Measurements from ENCODE around the gene ATL2.
"Not testable (repeated sequence)": the region's sequence is repeated elsewhere in the genome, so short reads cannot be mapped to it uniquely, and the experiment has no call there.

Gene ATL2

GRCh38 chr2:38386377-38386776 is 9.3 kb upstream of the ATL2 start:
- Histone ChIP-seq H3K4me1 (no peaks in the 10 kb centered on the region), H3K27me3 (no peaks in the 10 kb centered on the region), H3K9me3 (no peaks in the 10 kb centered on the region), H3K4me3 (ENCODE audit: low read depth, low read length) (no peak overlapping the region), H3K36me3 (no peaks in the 10 kb centered on the region)
- no peak for DNase-seq
- TF ChIP-seq, protein P1, sequence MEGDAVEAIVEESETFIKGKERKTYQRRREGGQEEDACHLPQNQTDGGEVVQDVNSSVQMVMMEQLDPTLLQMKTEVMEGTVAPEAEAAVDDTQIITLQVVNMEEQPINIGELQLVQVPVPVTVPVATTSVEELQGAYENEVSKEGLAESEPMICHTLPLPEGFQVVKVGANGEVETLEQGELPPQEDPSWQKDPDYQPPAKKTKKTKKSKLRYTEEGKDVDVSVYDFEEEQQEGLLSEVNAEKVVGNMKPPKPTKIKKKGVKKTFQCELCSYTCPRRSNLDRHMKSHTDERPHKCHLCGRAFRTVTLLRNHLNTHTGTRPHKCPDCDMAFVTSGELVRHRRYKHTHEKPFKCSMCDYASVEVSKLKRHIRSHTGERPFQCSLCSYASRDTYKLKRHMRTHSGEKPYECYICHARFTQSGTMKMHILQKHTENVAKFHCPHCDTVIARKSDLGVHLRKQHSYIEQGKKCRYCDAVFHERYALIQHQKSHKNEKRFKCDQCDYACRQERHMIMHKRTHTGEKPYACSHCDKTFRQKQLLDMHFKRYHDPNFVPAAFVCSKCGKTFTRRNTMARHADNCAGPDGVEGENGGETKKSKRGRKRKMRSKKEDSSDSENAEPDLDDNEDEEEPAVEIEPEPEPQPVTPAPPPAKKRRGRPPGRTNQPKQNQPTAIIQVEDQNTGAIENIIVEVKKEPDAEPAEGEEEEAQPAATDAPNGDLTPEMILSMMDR (IDR thresholded peaks at IDR 0.05; ENCODE audit: low read depth, low read length) = no peak

- Histone ChIP-seq H3K27me3 (no peaks in the 10 kb centered on the region), H3K9me3 (no peaks in the 10 kb centered on the region), H3K4me3 (ENCODE audit: low read depth, low read length) (no peak overlapping the region), H3K36me3 (no peaks in the 10 kb centered on the region), H3K4me1 (no peaks in the 10 kb centered on the region)
- DNase-seq = no peak
- TF ChIP-seq, protein P1 (IDR thresholded peaks at IDR 0.05; ENCODE audit: low read depth, low read length) = no peak
These were observed 7.3 kb upstream of the ATL2 start for GRCh38 chr2:38384338-38384737.

DNA sequence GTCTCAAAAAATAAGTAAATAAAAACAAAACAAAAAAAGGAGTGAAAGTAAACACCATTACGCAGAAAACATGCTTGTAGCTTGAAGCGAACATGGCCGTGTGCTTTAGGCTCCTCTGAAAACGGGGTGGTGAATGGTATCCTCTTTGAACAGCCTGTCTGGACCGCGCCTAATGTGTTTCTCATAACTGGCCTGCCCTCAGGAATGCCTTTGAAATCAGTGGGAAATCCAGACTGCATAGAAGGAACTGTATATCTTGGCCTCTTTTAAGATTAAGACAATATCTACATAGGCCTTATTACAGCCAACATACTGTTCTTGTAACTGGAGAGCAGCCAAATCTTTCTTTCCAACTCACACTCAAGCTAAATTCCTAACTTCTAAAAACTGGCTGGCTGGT is 6.7 kb upstream of the ATL2 start:
- not testable (repeated sequence) for H3K27me3 ChIP-seq; DNase-seq; H3K4me3 ChIP-seq (ENCODE audit: low read depth, low read length); H3K36me3 ChIP-seq; H3K4me1 ChIP-seq; H3K9me3 ChIP-seq

- Histone ChIP-seq H3K4me3 (ENCODE audit: low read depth, low read length) (no peak overlapping the region), H3K27me3 (no peaks in the 10 kb centered on the region), H3K4me1 (no peaks in the 10 kb centered on the region), H3K36me3 (no peaks in the 10 kb centered on the region), H3K9me3 (no peaks in the 10 kb centered on the region)
- no peak for DNase-seq
- TF ChIP-seq, protein P1 (IDR thresholded peaks at IDR 0.05; ENCODE audit: low read depth, low read length) = no peak
These were observed 4.5 kb upstream of the ATL2 start for GRCh38 chr2:38381381-38382143.

DNA sequence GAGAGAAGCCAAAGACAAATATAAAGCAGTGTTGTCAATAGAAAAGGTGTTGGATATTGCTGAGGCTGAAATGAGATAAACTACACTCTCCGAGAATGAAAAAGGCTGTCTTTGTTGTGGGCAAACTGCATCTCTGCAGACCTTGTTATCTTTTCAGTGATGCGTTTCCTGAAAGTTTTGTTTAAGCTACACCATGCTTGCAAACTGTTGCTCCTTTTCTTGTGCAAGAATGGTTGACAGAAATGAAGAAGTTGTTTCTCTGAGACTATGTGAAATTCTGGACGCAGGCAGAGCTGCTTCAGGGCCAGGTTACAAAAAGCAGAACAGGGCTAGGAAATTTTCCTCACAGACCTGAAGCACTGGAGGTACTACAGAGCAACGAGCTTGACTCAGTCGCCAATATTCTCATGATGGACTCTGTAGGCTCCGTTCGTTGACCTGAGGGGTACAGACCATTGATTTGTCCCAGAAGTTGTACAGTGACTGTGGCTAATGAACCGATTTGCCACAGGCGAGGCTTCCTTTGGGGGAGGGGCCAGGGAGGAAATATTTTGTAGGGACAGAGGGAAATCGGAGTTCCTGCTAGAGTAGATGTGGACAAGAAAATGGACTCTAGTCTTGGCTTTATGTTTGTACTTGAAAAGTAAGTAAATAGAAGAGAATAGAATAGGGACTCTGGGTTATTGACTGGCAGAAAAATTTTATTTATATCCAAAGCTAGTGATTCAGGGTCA is 3.5 kb upstream of the ATL2 start:
- Histone ChIP-seq H3K36me3 (no peaks in the 10 kb centered on the region), H3K4me3 (ENCODE audit: low read depth, low read length) (no peak overlapping the region), H3K4me1 (peaks cover 1% of the 10 kb centered on the region), H3K9me3 (no peaks in the 10 kb centered on the region), H3K27me3 (no peaks in the 10 kb centered on the region)
- no peak for DNase-seq
- TF ChIP-seq, protein P1 (IDR thresholded peaks at IDR 0.05; ENCODE audit: low read depth, low read length) = no peak

- peak overlapping the region; percentile 99 for H3K4me3 ChIP-seq (ENCODE audit: low read depth, low read length)
- H3K27me3 ChIP-seq = no peaks in the 10 kb centered on the region
- H3K9me3 ChIP-seq = no peaks in the 10 kb centered on the region
- H3K4me1 ChIP-seq = peaks cover 3% of the 10 kb centered on the region
- TF ChIP-seq, protein P1 (IDR thresholded peaks at IDR 0.05; ENCODE audit: low read depth, low read length) = peak; percentile 11; the same call in 1 of the 2 replicates
- H3K36me3 ChIP-seq = no peaks in the 10 kb centered on the region
- DNase-seq = peak; percentile 76
These were observed 575 bp downstream of the ATL2 start for GRCh38 chr2:38376346-38377049.
